Caco-2 (cell line): ENCODE measurements around the gene NT5M. TPM values are rescaled to one million over a fixed set of nuclear protein-coding genes. Genes with fewer than 3 reads are reported as not detected.

Experiments used
- BruUV-seq: library from RNA; stranded (reverse); fragments of 400-500 nt; replicated peaks from 2 replicates; lab custom pipeline; 2021; lab: Mats Ljungman, UMichigan
- CTCF ChIA-PET: fragments of 300-600 bp; sonication (Branson Sonifier 250); formaldehyde crosslinking; loops from one replicate; lab custom pipeline; 2022; ENCODE audit warnings: antibody characterized with exemption; lab: Charles Lee
- POLR2A ChIA-PET: fragments of 300-600 bp; sonication (Branson Sonifier 250); formaldehyde crosslinking; loops from one replicate; lab custom pipeline; 2022; ENCODE audit warnings: antibody characterized with exemption; lab: Charles Lee
- DNase-seq, 2 experiments: peaks; one replicate each; pipeline versions ENCODE4 v3.0.0 to v3.0.0-alpha.2; 2020 to 2022
- H3K27me3 ChIP-seq: replicated peaks from 2 replicates; pipeline ENCODE4 v1.6.0; 2011; ENCODE audit warnings: low read length; ENCODE audit not compliant: control insufficient read depth, insufficient read depth
- H3K36me3 ChIP-seq: 2 replicates; pipeline ENCODE4 v1.5.1; 2011; ENCODE audit warnings: low read length; ENCODE audit not compliant: control insufficient read depth, insufficient read depth
- H3K4me1 ChIP-seq: fragments of 250-450 bp; sonication (Bioruptor Pico); 2 replicates; pipeline ENCODE4 v1.5.1; 2020; ENCODE audit warnings: mild to moderate bottlenecking
- H3K4me3 ChIP-seq: 2 replicates; pipeline ENCODE4 v1.5.1; 2011; ENCODE audit warnings: low read depth, mild to moderate bottlenecking, control low read depth, low read length
- H3K9me3 ChIP-seq: fragments of 250-450 bp; sonication (Bioruptor Pico); 2 replicates; pipeline ENCODE4 v1.5.1; 2020; ENCODE audit warnings: mild to moderate bottlenecking, moderate library complexity
- H3K27ac Mint-ChIP-seq: one replicate; pipeline ENCODE4 v1.8.0; 2022; ENCODE audit warnings: mixed read lengths; ENCODE audit not compliant: unreplicated experiment
- H3K27me3 Mint-ChIP-seq: one replicate; pipeline ENCODE4 v1.8.0; 2022; ENCODE audit warnings: mixed read lengths; ENCODE audit not compliant: insufficient read depth, unreplicated experiment
- H3K36me3 Mint-ChIP-seq: one replicate; pipeline ENCODE4 v1.8.0; 2022; ENCODE audit warnings: mild to moderate bottlenecking, mixed read lengths; ENCODE audit not compliant: insufficient read depth, unreplicated experiment
- H3K4me1 Mint-ChIP-seq: one replicate; pipeline ENCODE4 v1.8.0; 2022; ENCODE audit warnings: low read depth, mixed read lengths; ENCODE audit not compliant: unreplicated experiment
- H3K4me3 Mint-ChIP-seq: one replicate; pipeline ENCODE4 v1.8.0; 2022; ENCODE audit warnings: mild to moderate bottlenecking, moderate library complexity, mixed read lengths; ENCODE audit not compliant: unreplicated experiment
- H3K9me3 Mint-ChIP-seq: one replicate; pipeline ENCODE4 v1.8.0; 2022; ENCODE audit warnings: mixed read lengths; ENCODE audit not compliant: unreplicated experiment
- intact Hi-C: fragments of 100-400 bp; cut with micrococcal nuclease; formaldehyde crosslinking; loops from one replicate; pipeline ENCODE4 v1.10.0; 2022; ENCODE audit not compliant: unreplicated experiment
- total RNA-seq: library from RNA; stranded (reverse); gene quantifications from 2 replicates; pipeline ENCODE4 v1.2.3, GENCODE V29; 2022
- TF ChIP-seq, protein P1 (sequence below), 2 experiments: fragments of 200-600 bp in 1 of 2; IDR thresholded peaks; 1 replicate in 1 of 2; 2 replicates in 1 of 2; pipeline versions ENCODE4 v1.5.1 to v1.8.0; 2011 to 2022; ENCODE audit warnings: antibody characterized with exemption in 1 of 2, control low read depth in 1 of 2, inconsistent platforms in 1 of 2, low read depth in 1 of 2, low read length in 1 of 2, mild to moderate bottlenecking in 1 of 2, moderate library complexity in 1 of 2; ENCODE audit not compliant: insufficient read depth in 1 of 2, severe bottlenecking in 1 of 2, unreplicated experiment in 1 of 2

Gene NT5M
- total RNA-seq, 1 experiment from 2014 or later, result 1.3 TPM

DNA sequence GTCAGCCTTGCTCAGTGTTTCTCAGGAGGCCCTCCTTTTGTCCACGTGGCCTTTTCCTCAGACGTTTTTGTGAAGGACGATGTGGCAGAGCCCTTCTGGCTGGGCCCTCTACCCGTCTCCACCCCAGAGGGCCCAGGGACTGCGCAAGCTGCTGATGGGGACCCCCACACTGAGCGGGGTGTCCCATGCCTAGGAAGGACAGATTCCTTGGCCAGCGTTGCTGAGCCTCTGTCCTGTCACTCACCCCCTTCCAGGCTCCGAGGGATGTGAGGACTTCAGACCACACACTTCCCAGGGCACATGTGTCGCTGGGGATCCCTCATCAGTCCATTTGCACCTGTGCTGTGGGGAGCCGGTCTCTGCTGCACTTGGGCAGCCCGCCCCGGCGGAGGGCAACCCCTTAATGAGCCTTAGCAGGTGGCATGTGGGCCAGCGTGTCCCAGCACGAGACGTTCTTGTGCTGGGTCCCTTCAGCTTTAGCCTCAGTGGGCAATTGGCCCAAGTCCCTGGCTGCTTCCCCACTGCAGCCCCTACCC is 48.3 kb downstream of the NT5M start:
- Histone ChIP-seq H3K27me3 (no peaks in the 10 kb centered on the region), H3K9me3 (no peaks in the 10 kb centered on the region), H3K36me3 (no peaks in the 10 kb centered on the region), H3K4me3 (no peak overlapping the region), H3K4me1 (peaks cover 30% of the 10 kb centered on the region)
- intact Hi-C loops, result no loop called here
- no peaks in the 10 kb centered on the region for H3K4me1 Mint-ChIP-seq
- TF ChIP-seq, protein P1, sequence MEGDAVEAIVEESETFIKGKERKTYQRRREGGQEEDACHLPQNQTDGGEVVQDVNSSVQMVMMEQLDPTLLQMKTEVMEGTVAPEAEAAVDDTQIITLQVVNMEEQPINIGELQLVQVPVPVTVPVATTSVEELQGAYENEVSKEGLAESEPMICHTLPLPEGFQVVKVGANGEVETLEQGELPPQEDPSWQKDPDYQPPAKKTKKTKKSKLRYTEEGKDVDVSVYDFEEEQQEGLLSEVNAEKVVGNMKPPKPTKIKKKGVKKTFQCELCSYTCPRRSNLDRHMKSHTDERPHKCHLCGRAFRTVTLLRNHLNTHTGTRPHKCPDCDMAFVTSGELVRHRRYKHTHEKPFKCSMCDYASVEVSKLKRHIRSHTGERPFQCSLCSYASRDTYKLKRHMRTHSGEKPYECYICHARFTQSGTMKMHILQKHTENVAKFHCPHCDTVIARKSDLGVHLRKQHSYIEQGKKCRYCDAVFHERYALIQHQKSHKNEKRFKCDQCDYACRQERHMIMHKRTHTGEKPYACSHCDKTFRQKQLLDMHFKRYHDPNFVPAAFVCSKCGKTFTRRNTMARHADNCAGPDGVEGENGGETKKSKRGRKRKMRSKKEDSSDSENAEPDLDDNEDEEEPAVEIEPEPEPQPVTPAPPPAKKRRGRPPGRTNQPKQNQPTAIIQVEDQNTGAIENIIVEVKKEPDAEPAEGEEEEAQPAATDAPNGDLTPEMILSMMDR (IDR thresholded peaks at IDR 0.05; ENCODE audit: insufficient read depth in 1 of 2, low read depth in 1 of 2, low read length in 1 of 2, severe bottlenecking in 1 of 2, unreplicated experiment in 1 of 2), result no peak
- H3K27me3 Mint-ChIP-seq, result no peaks in the 10 kb centered on the region
- H3K27ac Mint-ChIP-seq, result no peak overlapping the region
- no peak overlapping the region for H3K4me3 Mint-ChIP-seq
- ChIA-PET CTCF (interaction anchor here (0.6 to 1.1 kb wide), 4 partner anchors 115 to 153 kb away, joined by 3 to 9 read pairs (median 4); partner anchors contain the start of genes FLCN and RASD1), POLR2A (interaction anchor here (0.5 kb wide), 1 partner anchor 145 kb away, joined by 4 read pairs; the partner anchor contains the start of gene RASD1)
- no peaks in the 10 kb centered on the region for H3K36me3 Mint-ChIP-seq
- no peak for DNase-seq
- no TSS peak for BruUV-seq
- H3K9me3 Mint-ChIP-seq, result no peaks in the 10 kb centered on the region

DNA sequence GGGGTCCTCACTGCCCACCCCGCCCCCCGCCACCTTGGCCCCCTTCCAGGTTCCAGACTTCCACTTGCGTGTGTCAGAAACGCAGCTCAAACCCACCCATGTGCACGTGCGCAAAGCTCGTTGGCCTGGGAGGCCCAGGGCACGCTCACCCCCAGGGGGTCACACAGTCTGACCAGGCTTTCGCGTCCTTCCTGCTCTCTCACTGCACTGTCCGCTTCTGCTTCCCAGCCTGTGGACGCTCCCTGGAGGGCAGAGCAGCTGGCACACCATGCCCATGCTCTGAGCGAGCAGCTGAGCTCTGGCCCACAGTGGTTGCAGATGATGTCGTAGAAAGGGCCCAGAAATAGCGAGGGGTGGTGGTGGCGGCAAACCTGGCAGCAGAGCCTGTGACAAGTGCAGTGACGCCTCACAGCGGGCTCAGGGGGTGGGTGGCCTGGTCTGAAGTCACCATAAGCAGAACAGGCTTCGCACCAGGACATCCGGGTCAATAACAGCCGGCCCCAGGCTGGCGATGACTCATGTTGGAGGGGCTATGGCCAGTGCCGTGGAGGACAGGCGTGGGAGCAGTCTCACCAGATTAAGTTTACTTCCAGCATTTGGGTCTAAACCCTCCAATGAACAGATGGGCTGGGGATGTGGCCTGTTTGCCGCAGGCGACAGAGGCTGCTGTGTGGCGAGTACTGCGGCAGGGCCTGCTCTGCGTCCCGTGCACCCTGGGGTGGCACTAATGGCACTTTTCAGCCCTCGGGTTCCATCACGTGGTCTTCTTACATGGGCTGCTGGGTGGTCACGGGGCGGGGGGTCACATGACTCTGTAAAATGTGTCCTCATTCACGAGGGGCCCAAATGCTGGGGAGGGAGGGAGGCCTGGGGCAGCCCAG is 49.0 kb downstream of the NT5M start:
- Mint-ChIP-seq H3K27ac (no peak overlapping the region), H3K27me3 (no peaks in the 10 kb centered on the region), H3K36me3 (no peaks in the 10 kb centered on the region), H3K4me1 (no peaks in the 10 kb centered on the region), H3K4me3 (no peak overlapping the region), H3K9me3 (no peaks in the 10 kb centered on the region)
- Histone ChIP-seq H3K9me3 (no peaks in the 10 kb centered on the region), H3K4me3 (no peak overlapping the region), H3K27me3 (no peaks in the 10 kb centered on the region), H3K4me1 (peaks cover 30% of the 10 kb centered on the region), H3K36me3 (no peaks in the 10 kb centered on the region)
- intact Hi-C loops, result no loop called here
- BruUV-seq, result no TSS peak
- POLR2A ChIA-PET, result interaction anchor here (0.5 kb wide), 1 partner anchor 144 kb away, joined by 4 read pairs; the partner anchor contains the start of gene RASD1
- DNase-seq, result no peak
- CTCF ChIA-PET, result interaction anchor here (0.6 to 1.3 kb wide), 6 partner anchors 115 to 289 kb away, joined by 3 to 9 read pairs (median 4); partner anchors contain the start of genes FLCN and RASD1
- TF ChIP-seq, protein P1 (IDR thresholded peaks at IDR 0.05; ENCODE audit: insufficient read depth in 1 of 2, low read depth in 1 of 2, low read length in 1 of 2, severe bottlenecking in 1 of 2, unreplicated experiment in 1 of 2), result no peak

DNA sequence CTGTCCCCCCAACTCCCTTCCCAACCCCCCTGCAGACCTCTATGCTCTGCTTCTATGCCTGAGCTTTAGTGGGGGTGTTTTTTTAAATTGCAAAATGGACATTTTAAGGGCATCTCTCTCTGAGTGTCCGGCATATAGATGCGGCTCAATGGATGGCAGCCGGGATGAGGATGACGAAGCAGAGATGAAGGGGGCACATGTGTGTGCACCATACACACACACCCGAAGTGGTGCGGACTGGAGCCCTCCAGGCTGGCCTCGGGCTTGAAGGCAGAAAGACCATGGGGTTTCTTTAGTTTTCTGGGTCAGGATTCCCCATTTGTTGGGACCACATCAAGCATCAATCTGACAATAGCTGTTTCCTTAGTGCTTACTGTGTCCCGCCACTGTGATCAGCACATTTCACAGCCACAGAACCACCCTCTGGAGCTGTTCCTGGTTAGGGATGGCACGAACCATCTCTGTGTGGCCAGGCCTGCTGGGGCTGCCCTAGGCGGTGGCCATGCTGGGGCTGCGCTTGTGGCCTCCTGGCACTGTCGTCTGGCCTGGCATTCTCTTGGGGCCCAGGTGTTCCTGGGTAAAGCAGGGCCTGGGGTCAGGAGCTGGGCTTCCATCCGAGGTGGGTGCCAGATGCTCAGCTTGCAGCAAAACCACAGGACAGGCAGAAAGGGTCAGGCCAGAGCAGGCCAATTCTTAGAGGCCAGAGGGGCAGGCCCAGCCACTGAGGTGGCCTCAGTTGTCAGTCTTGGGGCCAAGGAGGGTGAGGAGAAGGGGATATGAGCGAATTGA is 49.9 kb downstream of the NT5M start:
- intact Hi-C loops, result no loop called here
- no peak overlapping the region for H3K27ac Mint-ChIP-seq
- CTCF ChIA-PET, result interaction anchor here (1.0 to 1.3 kb wide), 2 partner anchors 261 to 288 kb away, joined by 3 read pairs; no protein-coding TSS in a partner anchor

More for the DNA sequence above, 49.9 kb downstream of the NT5M start:
- TF ChIP-seq, protein P1 (IDR thresholded peaks at IDR 0.05; ENCODE audit: insufficient read depth in 1 of 2, low read depth in 1 of 2, low read length in 1 of 2, severe bottlenecking in 1 of 2, unreplicated experiment in 1 of 2), result no peak
- no peaks in the 10 kb centered on the region for H3K36me3 Mint-ChIP-seq
- Histone ChIP-seq H3K4me1 (peaks cover 30% of the 10 kb centered on the region), H3K9me3 (no peaks in the 10 kb centered on the region), H3K27me3 (no peaks in the 10 kb centered on the region), H3K4me3 (no peak overlapping the region), H3K36me3 (no peaks in the 10 kb centered on the region)
- no peaks in the 10 kb centered on the region for H3K4me1 Mint-ChIP-seq
- POLR2A ChIA-PET, result no interaction called here
- no peak for DNase-seq
- H3K4me3 Mint-ChIP-seq, result no peak overlapping the region
- BruUV-seq, result no TSS peak
- H3K9me3 Mint-ChIP-seq, result no peaks in the 10 kb centered on the region
- H3K27me3 Mint-ChIP-seq, result no peaks in the 10 kb centered on the region
